DLD1 (cell line): ENCODE data around the gene CYB5R3.
"Not testable (repeated sequence)": the region's sequence is repeated elsewhere in the genome, so short reads cannot be mapped to it uniquely, and the experiment has no call there.

Source experiments
- in situ Hi-C: cut with HindIII; loops from 2 replicates; pipeline ENCODE4 v1.10.0; 2017; ENCODE audit warnings: low sequenced_read_pairs

CYB5R3 gene

DNA sequence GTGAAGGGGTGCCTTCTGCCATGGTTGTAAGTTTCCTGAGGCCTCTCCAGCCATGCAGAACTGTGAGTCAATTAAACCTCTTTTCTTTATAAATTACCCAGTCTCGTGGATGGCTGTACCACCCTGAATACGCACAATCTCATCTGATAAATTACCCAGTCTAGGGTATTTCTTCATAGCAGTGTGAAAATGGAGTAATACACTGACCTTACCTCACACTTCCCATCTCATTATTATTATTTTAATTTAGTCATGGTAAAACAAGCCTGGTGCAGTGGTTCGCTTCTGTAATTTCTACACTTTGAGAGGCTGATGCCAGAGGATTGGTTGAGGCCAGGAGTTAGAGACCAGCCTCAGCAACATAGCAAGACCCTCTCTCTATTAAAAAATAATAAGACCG is 30.5 kb upstream of the CYB5R3 start:
- in situ Hi-C loops: no loop called here

DNA sequence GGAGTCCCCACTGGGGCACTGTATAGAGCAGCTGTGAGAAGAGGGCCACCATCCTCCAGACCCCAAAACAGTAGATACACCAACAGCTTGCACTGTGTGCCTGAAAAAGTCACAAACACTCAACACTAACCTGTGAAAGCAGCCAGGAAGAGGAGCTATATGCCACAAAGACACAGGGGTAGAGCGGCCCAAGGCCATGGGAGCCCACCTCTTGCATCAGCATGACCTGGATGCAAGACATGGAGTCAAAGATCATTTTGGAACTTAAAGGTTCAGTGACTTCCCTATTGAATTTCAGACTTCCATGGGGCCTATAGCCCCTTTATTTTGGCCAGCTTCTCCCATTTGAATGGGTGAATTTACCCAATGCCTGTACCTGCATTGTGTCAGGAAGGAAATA is 29.7 kb upstream of the CYB5R3 start:
- in situ Hi-C loops: no loop called here

DNA sequence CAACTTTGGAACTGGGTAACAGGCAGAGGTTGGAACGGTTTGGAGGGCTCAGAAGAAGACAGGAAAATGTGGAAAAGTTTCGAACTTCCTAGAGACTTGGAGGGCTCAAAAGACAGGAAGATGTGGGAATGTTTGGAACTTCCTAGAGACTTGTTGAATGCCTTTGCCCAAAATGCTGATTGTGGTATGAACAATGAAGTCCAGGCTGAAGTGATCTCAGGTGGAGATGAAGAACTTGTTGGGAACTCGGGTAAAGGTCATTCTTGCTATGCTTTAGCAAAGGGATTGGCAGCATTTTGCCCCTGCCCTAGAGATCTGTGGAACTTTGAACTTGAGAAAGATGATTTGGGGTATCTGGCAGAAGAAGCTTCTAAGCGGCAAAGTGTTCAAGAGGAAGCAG is 28.7 kb upstream of the CYB5R3 start:
- in situ Hi-C loops: not testable (repeated sequence)

DNA sequence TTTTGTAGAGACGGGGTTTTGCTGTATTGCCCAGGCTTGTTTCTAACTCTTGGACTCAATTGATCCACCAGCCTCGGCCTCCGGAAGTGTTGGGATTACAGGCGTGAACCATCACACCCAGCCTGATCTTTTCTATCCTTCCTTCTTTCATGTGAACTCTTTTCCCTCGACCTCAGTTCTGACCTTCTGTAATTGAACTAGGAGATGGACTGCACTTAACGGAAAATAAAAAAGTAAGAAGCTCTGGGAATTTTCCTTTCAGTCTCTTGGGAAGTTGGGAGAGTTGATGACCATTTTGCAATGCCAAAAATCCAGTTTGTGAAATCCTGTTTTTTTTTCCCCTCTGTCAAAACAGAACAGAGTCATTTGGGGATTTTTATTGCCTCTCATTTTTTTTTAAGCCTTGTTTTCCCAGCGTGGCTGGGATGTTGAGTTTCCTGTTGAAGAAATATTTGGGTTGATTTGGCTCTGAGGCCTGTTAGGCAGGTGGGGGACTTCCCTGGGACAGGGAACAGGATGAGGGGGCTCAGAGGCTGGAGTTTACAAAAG is 26.9 kb upstream of the CYB5R3 start:
- in situ Hi-C loops: no loop called here

DNA sequence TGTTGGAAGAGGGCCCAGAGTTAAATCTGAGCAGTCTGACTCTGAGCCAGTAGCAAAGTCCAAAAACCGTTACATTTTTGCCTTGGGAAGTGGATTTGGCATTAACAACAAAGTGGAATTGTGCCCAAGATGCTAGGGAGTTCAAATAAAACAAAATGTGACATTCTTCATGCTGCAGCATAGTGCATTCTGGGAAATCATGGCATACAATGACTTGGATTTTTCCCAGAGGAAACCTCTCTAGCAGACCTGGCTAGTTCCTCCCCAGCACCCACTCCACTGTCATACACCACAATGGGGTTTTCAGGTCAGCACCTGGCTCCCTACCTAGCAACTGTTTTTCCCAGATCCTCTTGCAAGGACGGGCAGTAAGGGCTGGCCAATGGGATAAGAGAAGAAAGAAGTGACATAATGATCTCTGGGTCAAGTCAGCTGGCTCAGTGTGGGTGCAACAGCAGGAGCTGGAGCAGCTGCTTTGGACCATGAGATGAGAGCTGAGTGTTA is 24.8 kb upstream of the CYB5R3 start:
- in situ Hi-C loops: no loop called here

DNA sequence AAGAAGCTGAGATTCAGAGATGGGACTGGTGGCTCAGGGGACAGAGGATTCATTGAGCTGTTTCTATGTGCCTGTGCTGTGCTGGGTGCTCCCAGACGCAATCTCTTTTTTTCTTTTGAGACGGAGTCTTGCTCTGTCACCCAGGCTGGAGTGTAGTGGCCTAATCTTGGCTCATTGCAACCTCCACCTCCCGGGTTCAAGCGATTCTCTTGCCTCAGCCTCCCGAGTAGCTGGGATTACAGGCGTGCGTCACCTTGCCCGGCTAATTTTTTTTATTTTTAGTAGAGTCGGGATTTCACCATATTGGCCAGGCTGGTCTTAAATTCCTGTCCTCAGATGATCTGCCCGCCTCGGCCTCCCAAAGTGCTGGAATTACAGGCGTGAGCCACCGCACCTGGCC is 23.9 kb upstream of the CYB5R3 start:
- in situ Hi-C loops: not testable (repeated sequence)

DNA sequence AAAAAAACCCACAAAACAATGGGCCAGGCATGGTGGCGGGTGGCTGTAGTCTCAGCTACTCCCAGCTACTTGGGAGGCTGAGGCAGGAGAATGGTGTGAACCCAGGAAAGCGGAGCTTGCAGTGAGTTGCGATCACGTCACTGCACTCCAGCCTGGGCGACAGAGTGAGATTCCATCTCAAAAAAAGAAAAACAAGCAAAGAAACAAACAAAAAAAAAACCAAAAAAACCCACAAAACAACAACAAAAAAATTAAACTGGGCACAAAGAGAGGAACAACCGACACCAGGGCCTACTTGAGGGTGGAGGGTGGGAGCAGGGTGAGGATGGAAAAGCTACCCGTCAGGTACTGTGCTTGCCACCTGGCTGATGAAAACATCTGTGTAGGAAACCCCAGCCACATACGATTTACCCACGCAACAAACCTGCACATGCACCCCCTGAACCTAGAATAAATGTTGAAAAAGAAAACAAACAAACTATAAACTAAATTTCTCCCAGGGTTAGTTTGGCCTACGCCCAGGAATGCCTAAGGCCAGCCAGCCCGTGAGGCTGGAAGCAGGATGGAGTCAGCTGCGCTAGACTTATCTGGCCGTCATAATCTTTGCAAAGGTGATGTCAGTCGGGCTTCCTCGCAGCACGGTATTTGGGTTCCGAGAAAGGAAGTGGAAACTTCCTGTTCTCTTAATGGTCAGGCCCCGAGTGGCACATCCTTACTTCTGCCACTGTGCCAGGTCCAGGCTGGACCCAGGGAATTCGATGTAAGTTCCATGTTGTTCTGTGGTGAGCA is 21.9 kb upstream of the CYB5R3 start:
- in situ Hi-C loops: no loop called here

DNA sequence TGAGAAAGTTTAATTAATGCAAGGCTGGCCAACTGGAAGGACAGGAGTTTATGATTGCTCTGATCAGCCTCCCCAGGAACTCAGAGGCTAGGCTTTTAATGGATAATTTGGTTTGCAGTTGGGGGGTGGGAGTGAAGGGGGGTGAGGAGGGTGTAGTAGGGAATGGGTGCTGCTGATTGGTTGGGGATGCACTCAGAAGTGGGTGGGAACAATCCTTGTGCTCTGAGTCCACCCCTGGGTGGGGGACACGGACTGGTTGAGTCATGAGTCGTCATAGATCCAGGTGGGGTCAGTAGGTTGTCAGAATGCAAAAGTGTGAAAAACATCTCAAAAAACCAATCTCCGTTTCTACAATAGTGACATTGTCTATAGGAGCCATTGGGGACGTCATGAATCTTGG is 20.9 kb upstream of the CYB5R3 start:
- in situ Hi-C loops: no loop called here

DNA sequence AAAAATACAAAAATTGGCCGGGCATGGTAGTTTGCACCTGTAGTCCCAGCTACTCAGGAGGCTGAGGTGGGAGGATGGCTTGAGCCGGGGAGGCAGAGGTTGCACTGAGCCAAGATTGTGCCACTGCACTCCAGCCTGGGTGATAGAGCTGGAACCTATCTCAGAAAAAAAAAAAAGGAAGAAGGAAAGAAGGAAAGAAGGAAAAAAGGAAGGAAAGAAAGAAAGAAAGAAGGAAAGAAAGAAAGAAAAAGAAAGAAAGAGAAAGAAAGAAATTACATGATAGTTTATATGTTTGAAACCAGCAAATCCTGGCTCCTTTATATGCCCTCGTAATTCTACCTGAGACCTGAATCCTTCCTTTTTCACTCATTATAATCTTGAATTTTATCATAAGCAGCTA is 17.2 kb upstream of the CYB5R3 start:
- in situ Hi-C loops: not testable (repeated sequence)

DNA sequence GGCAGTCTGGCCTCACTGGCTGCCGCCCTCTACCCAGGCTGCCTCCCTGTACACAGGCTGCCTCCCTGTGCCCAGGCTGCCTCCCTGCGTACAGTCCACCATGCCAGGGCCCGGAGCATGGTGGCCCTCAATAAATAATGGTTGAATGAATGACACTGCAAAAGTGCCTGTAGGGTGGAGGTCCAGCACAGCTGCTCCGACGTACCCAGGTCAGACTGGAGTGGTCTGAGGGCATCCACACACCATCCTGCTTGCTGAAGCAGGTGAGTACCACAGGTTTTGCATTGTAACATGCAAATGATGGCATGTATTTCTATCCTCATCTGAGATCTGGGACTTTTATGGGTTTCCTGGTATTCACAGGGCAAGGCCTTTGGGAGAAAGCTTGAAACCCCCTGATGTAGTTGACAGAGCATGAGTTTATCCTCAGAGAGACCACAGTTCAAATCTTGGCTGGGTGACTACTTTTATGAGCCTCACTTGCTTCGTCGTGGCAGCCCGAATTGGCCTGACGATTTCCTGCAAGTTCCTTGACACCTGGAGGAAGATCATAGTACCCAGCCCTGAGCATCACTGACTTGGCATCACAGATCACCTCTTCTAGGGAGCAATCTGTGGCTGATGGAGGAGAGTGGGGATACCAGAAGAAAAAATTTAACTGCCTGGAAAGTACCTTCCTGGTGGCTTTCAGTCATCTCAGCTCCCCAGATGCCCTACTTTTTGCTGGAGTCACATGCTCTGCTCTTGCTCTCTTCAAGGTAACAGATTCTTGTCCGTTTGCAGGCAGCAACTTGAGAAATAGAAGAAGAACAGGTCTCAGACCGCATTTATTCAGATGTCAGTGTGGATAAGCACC is 16.0 kb upstream of the CYB5R3 start:
- in situ Hi-C loops: no loop called here

DNA sequence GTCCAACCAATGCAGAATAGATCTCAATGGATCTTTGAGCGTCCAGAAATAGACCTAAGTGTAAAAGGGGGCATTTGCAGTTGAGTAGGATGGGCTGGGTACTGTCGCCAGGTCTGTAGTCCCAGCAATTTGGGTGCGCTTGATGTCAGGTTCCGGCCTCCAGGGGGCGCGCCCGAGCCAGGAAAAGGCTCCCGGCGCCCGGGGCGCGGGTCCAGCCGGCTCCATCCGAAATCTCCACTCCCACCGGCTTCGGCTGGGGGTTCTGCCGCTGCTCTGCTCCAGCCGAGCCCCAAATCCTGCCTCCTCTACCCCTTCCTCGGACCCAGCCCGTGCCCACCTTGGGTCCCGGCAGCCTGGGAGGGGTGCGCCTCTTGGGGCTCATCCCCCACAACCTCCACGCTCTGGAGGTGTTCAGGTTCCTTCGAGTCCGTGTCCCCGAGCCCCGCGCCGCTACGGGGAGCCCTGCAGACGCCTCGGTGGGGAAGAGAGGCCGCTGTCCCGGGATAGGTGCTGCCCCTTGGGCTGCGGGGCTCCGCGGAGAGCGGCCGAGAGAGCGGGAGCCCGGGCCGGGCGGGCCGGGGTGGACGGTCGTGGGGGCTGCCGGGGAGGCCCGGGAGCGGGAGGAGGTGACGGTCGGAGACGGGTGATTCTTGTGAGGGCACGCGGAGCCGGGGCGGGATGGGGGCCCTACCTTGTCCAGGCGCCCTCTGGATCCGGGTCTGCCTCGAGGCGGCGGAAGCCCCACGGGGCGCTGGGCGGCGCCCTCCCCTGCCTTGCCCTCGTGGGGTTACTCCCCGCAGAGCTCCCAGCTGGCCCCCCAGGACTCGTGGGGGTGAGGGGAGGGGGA is 13.0 kb upstream of the CYB5R3 start:
- in situ Hi-C loops: no loop called here

DNA sequence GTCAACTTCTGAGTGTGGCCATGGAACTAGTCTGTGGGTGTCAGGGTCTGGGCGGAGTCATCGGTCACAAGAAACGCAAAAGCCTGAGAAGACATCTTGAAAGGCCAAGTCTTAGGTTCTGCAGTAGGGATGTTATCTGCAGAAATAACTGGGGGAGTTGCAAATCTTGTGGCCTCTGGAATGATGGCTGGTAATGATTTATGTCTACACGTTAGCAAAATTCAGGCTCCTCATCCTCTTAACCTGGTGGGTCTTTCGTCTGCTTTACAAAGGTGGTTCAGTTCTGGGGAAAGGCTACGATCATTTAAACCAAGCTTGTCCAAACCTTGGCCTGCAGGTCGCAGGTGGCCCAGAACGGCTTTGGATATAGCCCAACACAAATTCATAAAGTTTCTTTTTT is 7.4 kb upstream of the CYB5R3 start:
- in situ Hi-C loops: no loop called here

DNA sequence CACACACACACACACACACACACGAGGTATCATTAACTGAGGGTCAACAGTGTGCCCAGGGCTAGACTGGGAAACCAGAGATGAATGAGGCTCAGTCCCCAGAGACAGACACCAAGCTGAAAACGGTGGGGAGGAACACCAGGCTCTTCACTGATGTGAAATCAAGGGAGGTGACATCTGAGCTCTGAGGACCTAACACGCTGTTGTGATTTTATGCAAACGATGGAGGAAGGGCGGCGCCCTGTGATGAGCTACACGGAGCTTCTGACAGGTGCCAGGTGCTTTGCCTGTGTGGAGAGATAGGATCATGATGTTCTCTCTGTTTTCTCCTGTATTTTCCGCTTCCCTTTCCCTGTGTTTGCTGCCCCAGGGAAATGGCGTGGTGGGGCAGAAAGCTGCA is 6.5 kb upstream of the CYB5R3 start:
- in situ Hi-C loops: no loop called here

DNA sequence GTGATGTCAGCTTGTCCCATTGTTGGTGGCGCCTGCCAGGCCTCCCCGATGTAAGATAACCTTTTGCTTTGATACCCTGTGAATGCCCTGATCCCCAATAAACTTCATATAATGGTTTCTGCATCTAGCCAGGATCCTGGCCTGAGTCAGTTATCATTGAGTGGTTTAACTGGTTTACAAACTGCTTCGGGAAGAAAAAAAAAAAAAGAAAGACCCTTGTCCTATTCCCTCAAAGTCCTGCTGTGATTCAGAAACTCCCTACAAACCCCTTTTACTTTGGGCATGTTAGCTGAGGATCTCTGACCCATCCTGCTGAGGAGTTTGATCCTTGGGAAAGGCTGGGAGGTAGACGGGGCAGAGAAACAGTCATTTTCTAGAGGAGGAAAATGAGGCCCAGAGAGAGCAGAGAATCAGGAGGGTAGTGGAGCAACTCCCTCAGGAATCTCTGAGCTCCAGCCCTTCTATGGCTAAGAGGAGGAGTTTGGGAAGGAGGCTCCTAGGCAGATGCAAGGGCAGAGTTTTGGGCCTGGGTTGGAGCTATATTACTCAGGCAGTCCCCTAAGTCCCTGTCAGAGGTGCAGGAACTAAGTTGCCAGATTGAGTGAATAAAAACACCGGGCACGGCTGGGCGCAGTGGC is 5.4 kb upstream of the CYB5R3 start:
- in situ Hi-C loops: no loop called here

DNA sequence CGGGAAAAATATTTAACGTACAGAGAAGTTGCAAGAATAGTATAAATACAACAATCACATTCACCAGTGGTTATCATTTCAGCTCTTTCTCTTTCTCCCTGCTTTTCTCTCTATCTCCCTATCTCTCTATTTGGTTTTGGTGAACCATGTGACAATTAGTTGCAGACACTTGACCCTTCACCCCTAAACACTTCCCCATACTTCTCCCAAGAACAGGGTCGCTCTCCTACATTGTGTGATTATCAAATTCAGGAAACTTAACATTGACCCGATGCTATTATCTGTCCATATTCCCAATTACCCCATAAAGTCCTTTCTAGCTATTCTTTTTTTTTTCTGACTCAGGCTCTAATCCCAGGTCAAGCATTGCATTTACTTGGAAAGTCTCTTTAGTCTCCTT is 4.8 kb upstream of the CYB5R3 start:
- in situ Hi-C loops: no loop called here

DNA sequence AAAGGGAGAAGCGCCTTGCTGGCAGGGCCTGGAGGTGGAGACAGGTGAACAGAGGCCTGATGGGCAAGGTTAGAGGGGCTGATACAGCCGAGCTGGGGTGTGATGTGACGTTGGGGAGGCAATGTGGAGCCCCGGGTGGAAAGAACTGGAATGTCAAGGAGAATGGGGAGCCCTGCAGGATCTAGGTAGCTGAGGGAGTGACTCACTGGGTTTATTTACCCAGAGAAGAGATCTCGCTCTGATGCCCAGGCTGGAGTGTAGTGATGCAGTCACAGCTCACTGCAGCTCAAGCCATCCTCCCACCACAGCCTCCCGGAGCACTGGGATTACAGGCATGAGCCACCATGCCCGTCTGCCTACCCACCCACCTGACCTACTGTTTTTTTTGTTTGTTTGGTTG is 1.9 kb upstream of the CYB5R3 start:
- in situ Hi-C loops: no loop called here

DNA sequence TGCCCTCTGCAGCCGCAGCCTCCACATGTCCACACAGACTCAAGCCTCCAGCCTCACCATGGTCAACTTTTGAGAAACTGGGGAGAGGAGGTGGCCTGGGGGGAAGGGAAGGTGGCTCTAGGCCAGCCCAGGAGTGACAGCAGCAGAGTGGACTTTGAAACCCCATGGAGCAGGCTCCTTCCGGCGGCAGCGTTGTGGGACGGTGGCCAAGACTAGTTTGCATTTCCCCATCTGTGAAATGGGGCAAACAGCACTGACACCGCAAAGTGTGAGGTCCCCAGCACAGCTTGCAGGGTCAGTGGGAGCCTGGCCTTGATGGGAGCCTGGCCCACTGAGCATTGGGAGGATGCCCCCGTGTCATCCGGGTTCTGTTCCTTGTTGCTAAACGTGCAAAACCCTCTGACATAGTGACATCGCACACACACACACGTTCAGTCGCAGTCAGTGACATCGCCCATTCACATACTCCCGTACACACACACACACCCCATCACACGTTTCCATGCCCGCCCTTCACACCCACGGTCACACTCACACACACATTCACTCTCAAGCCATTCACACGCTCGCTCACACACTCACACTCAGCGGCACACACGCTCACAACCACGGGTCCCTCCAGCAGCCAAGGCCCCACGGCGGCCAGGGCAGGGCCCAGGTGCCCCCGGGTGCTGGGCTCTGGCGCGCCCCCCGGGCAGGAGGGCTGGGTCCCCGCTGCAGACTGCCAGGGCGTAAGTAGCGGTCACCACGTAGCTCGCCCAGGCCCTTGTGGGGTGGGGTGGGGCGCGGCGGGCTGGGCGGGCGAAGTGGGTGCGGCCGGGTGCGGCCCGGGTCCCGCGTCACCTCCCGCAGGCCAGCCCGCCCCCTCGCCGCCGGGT is 585 bp downstream of the CYB5R3 start:
- in situ Hi-C loops: no loop called here

DNA sequence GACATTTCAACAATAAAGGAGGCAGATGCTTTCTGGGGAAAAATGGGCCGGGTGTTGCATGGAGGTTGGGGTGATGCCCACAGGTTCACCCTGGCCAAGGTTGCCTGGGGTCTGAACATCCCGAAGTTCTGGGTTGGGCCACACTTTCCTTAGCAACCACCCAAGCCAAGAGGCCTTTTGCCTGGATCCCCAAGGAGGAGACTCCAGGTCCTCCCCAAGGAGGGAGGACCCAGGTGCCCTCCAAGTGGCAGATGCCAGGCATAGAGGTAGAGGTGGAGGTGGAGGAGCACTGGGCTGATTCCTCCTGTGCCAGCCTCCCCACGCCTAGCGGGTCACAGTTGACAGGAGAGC is 1.2 kb downstream of the CYB5R3 start:
- in situ Hi-C loops: no loop called here
